ENCODE measurements around the gene CHRM4.

- TF ChIP-seq TAF1 (IDR thresholded peaks at IDR 0.05; ENCODE audit: borderline replicate concordance, low read depth, low read length) (no peak), POLR2A (IDR thresholded peaks at IDR 0.05; ENCODE audit: low read depth, low read length) (no peak)
These were observed 29.8 kb upstream of the CHRM4 start for GRCh38 chr11:46421257-46421880.

Data from GM12892 (cell line).